HepG2 (cell line): ENCODE data around the gene AHCY. TPM values are rescaled to one million over a fixed set of nuclear protein-coding genes. Genes with fewer than 3 reads are reported as not detected.

Source experiments
- HNRNPLL ChIP-seq: fragments of 200-400 bp; formaldehyde crosslinking; IDR thresholded peaks from 2 replicates; pipeline ENCODE4 v1.6.1; 2017; ENCODE audit warnings: mild to moderate bottlenecking, low read depth, low read length; ENCODE audit not compliant: poor library complexity, severe bottlenecking
- ISX ChIP-seq: sonication (generic); formaldehyde crosslinking; conservative IDR thresholded peaks from 2 replicates; pipeline ENCODE4 v1.5.0; 2020; ENCODE audit warnings: missing genetic modification reagents
- MAFF ChIP-seq: IDR thresholded peaks from 2 replicates; pipeline ENCODE4 v1.6.1; 2011; ENCODE audit warnings: low read depth, low read length, improper control_type of control experiment
- MLXIP ChIP-seq: sonication (generic); formaldehyde crosslinking; IDR thresholded peaks from 2 replicates; pipeline ENCODE4 v1.9.0; 2021; ENCODE audit warnings: missing genetic modification reagents, borderline replicate concordance
- PHF8 ChIP-seq: sonication (generic); formaldehyde crosslinking; IDR thresholded peaks from 2 replicates; pipeline ENCODE4 v1.5.0; 2020; ENCODE audit warnings: missing genetic modification reagents
- SATB2 ChIP-seq: sonication (generic); formaldehyde crosslinking; IDR thresholded peaks from 2 replicates; pipeline ENCODE4 v1.5.0; 2020; ENCODE audit warnings: missing genetic modification reagents
- SRSF9 ChIP-seq: fragments of 200-400 bp; formaldehyde crosslinking; IDR thresholded peaks from 2 replicates; pipeline ENCODE4 v1.6.1; 2018; ENCODE audit warnings: borderline replicate concordance, mild to moderate bottlenecking, low read depth, low read length; ENCODE audit not compliant: insufficient read depth, poor library complexity, severe bottlenecking
- SYNCRIP ChIP-seq: fragments of 200-400 bp; formaldehyde crosslinking; IDR thresholded peaks from 2 replicates; pipeline ENCODE4 v1.6.1; 2018; ENCODE audit warnings: mild to moderate bottlenecking, low read depth, low read length; ENCODE audit not compliant: insufficient read depth
- ZBTB39 ChIP-seq: sonication (generic); formaldehyde crosslinking; IDR thresholded peaks from 2 replicates; pipeline ENCODE4 v1.5.0; 2020; ENCODE audit warnings: missing genetic modification reagents
- ZNF567 ChIP-seq: sonication (generic); formaldehyde crosslinking; IDR thresholded peaks from 2 replicates; pipeline ENCODE4 v1.8.1; 2023; ENCODE audit warnings: mild to moderate bottlenecking, missing genetic modification reagents, borderline replicate concordance
- ZSCAN20 ChIP-seq: sonication (generic); formaldehyde crosslinking; IDR thresholded peaks from 2 replicates; pipeline ENCODE4 v1.4.0; 2020; ENCODE audit warnings: missing genetic modification reagents, mild to moderate bottlenecking, borderline replicate concordance
- ZSCAN9 ChIP-seq: IDR thresholded peaks from 2 replicates; pipeline ENCODE4 v1.6.1; 2016; ENCODE audit warnings: borderline replicate concordance
- polyA plus RNA-seq, 8 experiments: library from polyadenylated mRNA; depleted of rRNA in 3 of 8; stranded (reverse) in 7 of 8; unstranded in 1 of 8; fragments of >200 nt; fragmentation: Illumina TruSeq in 4 of 8; extraction: Trizol in 4 of 8; gene quantifications; 2 replicates each; pipeline versions ENCODE4 v1.2.1 to v1.2.3, GENCODE V29; 2011 to 2016; ENCODE audit warnings: low read depth in 4 of 8, missing spikeins in 1 of 8, mixed read lengths in 1 of 8; ENCODE audit not compliant: insufficient read depth in 1 of 8
- total RNA-seq, 5 experiments: library from RNA; depleted of rRNA; stranded (reverse); fragments of >200 nt; fragmentation: Illumina TruSeq; extraction: Trizol; gene quantifications; 2 replicates each; pipeline ENCODE4 v1.2.3, GENCODE V29; 2016; ENCODE audit warnings: low read depth in 1 of 5
- TF ChIP-seq, protein P1 (sequence below): sonication (generic); formaldehyde crosslinking; conservative IDR thresholded peaks from 2 replicates; pipeline ENCODE4 v1.4.0; 2020; ENCODE audit warnings: missing genetic modification reagents
- TF ChIP-seq, protein P2 (sequence below): sonication (generic); formaldehyde crosslinking; IDR thresholded peaks from 2 replicates; pipeline ENCODE4 v1.4.0; 2020; ENCODE audit warnings: missing genetic modification reagents
- TF ChIP-seq, protein P3 (sequence below): sonication (generic); formaldehyde crosslinking; IDR thresholded peaks from 2 replicates; pipeline ENCODE4 v1.4.0; 2020; ENCODE audit warnings: missing genetic modification reagents

AHCY gene
- total and polyA plus RNA-seq, 2 of the 13 experiments (the other 11 are each of a cell fraction or from before 2014, with no cell fraction given): 407 to 419 TPM

DNA sequence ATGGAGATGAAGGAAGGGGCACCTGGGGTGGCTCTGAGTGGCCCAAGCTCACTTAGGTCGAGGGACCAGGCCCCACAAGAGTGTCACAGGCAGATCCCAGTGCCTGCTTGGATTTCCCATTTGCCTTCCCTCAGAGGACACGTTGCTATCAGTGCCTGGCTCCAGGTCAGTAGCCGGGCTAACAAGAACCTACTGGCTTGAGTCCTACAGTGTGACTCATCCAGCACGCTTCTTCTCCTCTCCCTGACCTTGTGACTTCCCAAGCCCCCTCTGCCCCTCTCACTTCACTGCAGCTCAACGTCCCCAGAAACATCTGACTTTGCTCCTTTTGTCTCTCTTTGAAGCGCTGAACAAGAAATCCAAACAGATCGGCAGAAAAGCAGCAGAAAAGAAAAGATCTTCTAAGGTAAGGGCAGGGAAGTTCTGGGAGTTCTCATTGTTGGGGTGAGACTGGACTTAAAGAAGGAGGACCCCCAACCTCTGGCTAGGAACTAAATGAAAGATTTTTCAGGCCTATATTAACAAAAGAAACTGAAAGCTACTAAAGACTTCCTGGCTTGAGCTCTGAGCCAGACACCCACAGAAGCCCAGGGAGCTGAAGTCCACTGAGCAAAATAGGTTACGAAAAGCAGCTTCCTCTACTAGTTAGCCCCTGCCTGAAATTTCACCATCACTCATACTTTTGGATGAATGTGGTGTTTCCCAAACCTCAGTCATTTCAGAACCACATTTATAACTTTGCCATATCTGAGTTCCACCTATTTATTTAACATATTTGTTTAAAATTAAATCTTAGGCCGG, 40.5 kb downstream of the AHCY start (continued):
- TF ChIP-seq, protein P1, sequence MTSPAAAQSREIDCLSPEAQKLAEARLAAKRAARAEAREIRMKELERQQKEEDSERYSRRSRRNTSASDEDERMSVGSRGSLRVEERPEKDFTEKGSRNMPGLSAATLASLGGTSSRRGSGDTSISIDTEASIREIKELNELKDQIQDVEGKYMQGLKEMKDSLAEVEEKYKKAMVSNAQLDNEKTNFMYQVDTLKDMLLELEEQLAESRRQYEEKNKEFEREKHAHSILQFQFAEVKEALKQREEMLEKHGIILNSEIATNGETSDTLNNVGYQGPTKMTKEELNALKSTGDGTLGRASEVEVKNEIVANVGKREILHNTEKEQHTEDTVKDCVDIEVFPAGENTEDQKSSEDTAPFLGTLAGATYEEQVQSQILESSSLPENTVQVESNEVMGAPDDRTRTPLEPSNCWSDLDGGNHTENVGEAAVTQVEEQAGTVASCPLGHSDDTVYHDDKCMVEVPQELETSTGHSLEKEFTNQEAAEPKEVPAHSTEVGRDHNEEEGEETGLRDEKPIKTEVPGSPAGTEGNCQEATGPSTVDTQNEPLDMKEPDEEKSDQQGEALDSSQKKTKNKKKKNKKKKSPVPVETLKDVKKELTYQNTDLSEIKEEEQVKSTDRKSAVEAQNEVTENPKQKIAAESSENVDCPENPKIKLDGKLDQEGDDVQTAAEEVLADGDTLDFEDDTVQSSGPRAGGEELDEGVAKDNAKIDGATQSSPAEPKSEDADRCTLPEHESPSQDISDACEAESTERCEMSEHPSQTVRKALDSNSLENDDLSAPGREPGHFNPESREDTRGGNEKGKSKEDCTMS (CRISPR knock-in tag): no peak
- no peak for TF ChIP-seq SYNCRIP
- TF ChIP-seq MLXIP (CRISPR knock-in tag): no peak
- no peak for TF ChIP-seq ZNF567
- TF ChIP-seq MAFF: no peak
- TF ChIP-seq ZSCAN9 (CRISPR knock-in tag): no peak
- no peak for TF ChIP-seq ZSCAN20 (CRISPR knock-in tag)
- no peak for TF ChIP-seq SRSF9
- TF ChIP-seq ZBTB39 (CRISPR knock-in tag): no peak; the same call in 1 of the 2 replicates
- TF ChIP-seq ISX (CRISPR knock-in tag): no peak
- TF ChIP-seq SATB2 (CRISPR knock-in tag): no peak
- TF ChIP-seq HNRNPLL: no peak
- TF ChIP-seq, protein P2, sequence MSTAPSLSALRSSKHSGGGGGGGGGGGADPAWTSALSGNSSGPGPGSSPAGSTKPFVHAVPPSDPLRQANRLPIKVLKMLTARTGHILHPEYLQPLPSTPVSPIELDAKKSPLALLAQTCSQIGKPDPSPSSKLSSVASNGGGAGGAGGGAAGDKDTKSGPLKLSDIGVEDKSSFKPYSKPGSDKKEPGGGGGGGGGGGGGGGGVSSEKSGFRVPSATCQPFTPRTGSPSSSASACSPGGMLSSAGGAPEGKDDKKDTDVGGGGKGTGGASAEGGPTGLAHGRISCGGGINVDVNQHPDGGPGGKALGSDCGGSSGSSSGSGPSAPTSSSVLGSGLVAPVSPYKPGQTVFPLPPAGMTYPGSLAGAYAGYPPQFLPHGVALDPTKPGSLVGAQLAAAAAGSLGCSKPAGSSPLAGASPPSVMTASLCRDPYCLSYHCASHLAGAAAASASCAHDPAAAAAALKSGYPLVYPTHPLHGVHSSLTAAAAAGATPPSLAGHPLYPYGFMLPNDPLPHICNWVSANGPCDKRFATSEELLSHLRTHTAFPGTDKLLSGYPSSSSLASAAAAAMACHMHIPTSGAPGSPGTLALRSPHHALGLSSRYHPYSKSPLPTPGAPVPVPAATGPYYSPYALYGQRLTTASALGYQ (CRISPR knock-in tag): no peak
- TF ChIP-seq, protein P3, sequence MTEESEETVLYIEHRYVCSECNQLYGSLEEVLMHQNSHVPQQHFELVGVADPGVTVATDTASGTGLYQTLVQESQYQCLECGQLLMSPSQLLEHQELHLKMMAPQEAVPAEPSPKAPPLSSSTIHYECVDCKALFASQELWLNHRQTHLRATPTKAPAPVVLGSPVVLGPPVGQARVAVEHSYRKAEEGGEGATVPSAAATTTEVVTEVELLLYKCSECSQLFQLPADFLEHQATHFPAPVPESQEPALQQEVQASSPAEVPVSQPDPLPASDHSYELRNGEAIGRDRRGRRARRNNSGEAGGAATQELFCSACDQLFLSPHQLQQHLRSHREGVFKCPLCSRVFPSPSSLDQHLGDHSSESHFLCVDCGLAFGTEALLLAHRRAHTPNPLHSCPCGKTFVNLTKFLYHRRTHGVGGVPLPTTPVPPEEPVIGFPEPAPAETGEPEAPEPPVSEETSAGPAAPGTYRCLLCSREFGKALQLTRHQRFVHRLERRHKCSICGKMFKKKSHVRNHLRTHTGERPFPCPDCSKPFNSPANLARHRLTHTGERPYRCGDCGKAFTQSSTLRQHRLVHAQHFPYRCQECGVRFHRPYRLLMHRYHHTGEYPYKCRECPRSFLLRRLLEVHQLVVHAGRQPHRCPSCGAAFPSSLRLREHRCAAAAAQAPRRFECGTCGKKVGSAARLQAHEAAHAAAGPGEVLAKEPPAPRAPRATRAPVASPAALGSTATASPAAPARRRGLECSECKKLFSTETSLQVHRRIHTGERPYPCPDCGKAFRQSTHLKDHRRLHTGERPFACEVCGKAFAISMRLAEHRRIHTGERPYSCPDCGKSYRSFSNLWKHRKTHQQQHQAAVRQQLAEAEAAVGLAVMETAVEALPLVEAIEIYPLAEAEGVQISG (CRISPR knock-in tag): no peak; the same call in 1 of the 2 replicates
- TF ChIP-seq PHF8: 0 out of 2 replicates have a peak, but pooled peaks have one; percentile 30
